ENCODE data around the gene GPC6.

The GPC6 gene

DNA sequence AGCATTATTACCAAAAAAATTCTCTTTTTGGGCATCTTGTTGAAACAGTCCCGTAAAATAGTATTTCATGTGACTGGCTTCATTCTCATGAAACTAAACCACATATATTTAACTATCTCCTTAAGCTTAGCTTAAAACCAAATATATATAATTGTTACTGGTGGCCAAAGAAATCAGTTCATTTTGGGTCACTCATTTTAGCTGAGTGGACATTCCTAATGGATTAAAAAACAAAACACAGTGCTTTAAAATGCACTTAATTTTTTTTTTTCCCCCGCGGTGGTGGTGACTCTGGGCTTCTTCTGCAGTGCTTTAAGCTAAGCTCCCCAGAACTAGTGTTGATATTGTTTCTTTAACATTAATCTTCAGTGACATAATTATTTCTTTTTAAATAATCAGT, 540.1 kb downstream of the GPC6 start:
- Histone ChIP-seq H3K4me3 (ENCODE audit: low read length) (no peak overlapping the region), H4K20me1 (ENCODE audit: insufficient read depth, low read length) (no peaks in the 10 kb centered on the region), H3K4me2 (ENCODE audit: low read depth, low read length) (no peak overlapping the region), H3K27ac (ENCODE audit: low read length) (no peak overlapping the region), H3K36me3 (replicated peaks; ENCODE audit: insufficient read depth, low read length) (no peaks in the 10 kb centered on the region), H3K9ac (ENCODE audit: low read length) (no peak overlapping the region), H2AFZ (ENCODE audit: low read length) (no peak overlapping the region), H3K9me3 (replicated peaks; ENCODE audit: insufficient read depth, low read length) (no peaks in the 10 kb centered on the region), H3F3A (ENCODE audit: insufficient read depth, low read length) (no peaks in the 10 kb centered on the region), H3K79me2 (ENCODE audit: low read length) (no peaks in the 10 kb centered on the region), H3K9me2 (replicated peaks; ENCODE audit: insufficient read depth, low read length) (no peaks in the 10 kb centered on the region), H3K27me3 (replicated peaks; ENCODE audit: insufficient read depth, low read length) (no peaks in the 10 kb centered on the region), H3K4me1 (ENCODE audit: low read length) (no peaks in the 10 kb centered on the region)
- TF ChIP-seq EZH2phosphoT487 (IDR thresholded peaks at IDR 0.05; ENCODE audit: low read length) = no peak
- TF ChIP-seq, protein P1, sequence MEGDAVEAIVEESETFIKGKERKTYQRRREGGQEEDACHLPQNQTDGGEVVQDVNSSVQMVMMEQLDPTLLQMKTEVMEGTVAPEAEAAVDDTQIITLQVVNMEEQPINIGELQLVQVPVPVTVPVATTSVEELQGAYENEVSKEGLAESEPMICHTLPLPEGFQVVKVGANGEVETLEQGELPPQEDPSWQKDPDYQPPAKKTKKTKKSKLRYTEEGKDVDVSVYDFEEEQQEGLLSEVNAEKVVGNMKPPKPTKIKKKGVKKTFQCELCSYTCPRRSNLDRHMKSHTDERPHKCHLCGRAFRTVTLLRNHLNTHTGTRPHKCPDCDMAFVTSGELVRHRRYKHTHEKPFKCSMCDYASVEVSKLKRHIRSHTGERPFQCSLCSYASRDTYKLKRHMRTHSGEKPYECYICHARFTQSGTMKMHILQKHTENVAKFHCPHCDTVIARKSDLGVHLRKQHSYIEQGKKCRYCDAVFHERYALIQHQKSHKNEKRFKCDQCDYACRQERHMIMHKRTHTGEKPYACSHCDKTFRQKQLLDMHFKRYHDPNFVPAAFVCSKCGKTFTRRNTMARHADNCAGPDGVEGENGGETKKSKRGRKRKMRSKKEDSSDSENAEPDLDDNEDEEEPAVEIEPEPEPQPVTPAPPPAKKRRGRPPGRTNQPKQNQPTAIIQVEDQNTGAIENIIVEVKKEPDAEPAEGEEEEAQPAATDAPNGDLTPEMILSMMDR (IDR thresholded peaks at IDR 0.05; ENCODE audit: low read length) = no peak
- TF ChIP-seq EZH2 (optimal IDR thresholded peaks at IDR 0.05; ENCODE audit: low read depth, low read length) = no peak
- no peak for DNase-seq

DNA sequence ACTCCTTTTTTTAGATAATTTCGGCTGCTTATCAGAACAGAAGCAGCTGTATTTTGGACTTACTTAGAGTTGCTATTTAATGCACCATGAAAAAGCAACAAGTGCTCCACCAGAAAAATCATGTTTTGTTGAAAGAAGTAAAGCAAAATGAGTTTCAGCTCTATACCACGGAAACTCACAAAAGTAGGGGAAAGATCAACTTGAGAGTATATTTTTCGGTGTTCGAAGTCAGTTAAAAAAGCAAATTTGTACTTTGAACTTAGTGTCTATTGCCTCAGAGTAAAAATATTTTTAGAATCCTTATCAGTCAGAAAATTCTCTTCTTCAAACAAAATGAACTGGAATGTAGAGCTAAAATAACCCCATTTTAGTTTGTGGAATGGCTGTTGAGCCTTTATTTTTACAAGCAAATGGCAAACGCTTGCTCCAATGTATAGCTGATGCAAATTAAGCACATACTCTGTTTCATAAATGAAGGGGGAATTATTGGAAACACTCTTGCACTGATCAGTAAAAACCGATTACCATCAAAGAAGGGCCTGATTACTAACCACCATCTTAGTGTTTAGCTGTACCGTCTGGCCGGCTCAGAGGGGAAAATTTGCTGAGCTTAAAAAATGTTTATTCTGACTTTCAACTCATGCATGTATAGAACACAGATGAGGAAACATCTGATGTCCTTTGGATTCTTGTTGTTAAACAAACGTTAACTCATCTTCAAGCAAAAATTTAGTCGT, 540.7 kb downstream of the GPC6 start:
- TF ChIP-seq, protein P1 (IDR thresholded peaks at IDR 0.05; ENCODE audit: low read length) = no peak
- TF ChIP-seq EZH2phosphoT487 (IDR thresholded peaks at IDR 0.05; ENCODE audit: low read length) = no peak
- no peak for TF ChIP-seq EZH2 (optimal IDR thresholded peaks at IDR 0.05; ENCODE audit: low read depth, low read length)
- H3K4me2 ChIP-seq (ENCODE audit: low read depth, low read length) = no peak overlapping the region
- no peaks in the 10 kb centered on the region for H3K9me3 ChIP-seq (replicated peaks; ENCODE audit: insufficient read depth, low read length)
- DNase-seq = no peak
- no peaks in the 10 kb centered on the region for H3K9me2 ChIP-seq (replicated peaks; ENCODE audit: insufficient read depth, low read length)
- H2AFZ ChIP-seq (ENCODE audit: low read length) = no peak overlapping the region
- no peak overlapping the region for H3K4me3 ChIP-seq (ENCODE audit: low read length)
- H3K4me1 ChIP-seq (ENCODE audit: low read length) = no peaks in the 10 kb centered on the region
- H3K9ac ChIP-seq (ENCODE audit: low read length) = no peak overlapping the region
- no peaks in the 10 kb centered on the region for H3F3A ChIP-seq (ENCODE audit: insufficient read depth, low read length)
- no peaks in the 10 kb centered on the region for H3K79me2 ChIP-seq (ENCODE audit: low read length)
- no peak overlapping the region for H3K27ac ChIP-seq (ENCODE audit: low read length)
- H4K20me1 ChIP-seq (ENCODE audit: insufficient read depth, low read length) = no peaks in the 10 kb centered on the region
- no peaks in the 10 kb centered on the region for H3K36me3 ChIP-seq (replicated peaks; ENCODE audit: insufficient read depth, low read length)
- H3K27me3 ChIP-seq (replicated peaks; ENCODE audit: insufficient read depth, low read length) = no peaks in the 10 kb centered on the region

GRCh38 chr13:93767917-93768409, 541.4 kb downstream of the GPC6 start:
- no peak overlapping the region for H2AFZ ChIP-seq (ENCODE audit: low read length)
- DNase-seq = no peak
- no peaks in the 10 kb centered on the region for H3K9me3 ChIP-seq (replicated peaks; ENCODE audit: insufficient read depth, low read length)
- H3K4me1 ChIP-seq (ENCODE audit: low read length) = no peaks in the 10 kb centered on the region
- no peaks in the 10 kb centered on the region for H4K20me1 ChIP-seq (ENCODE audit: insufficient read depth, low read length)
- no peak overlapping the region for H3K27ac ChIP-seq (ENCODE audit: low read length)
- H3K4me2 ChIP-seq (ENCODE audit: low read depth, low read length) = no peak overlapping the region
- no peaks in the 10 kb centered on the region for H3K27me3 ChIP-seq (replicated peaks; ENCODE audit: insufficient read depth, low read length)
- no peaks in the 10 kb centered on the region for H3K79me2 ChIP-seq (ENCODE audit: low read length)
- no peak overlapping the region for H3K4me3 ChIP-seq (ENCODE audit: low read length)
- H3K9ac ChIP-seq (ENCODE audit: low read length) = no peak overlapping the region
- TF ChIP-seq EZH2 (optimal IDR thresholded peaks at IDR 0.05; ENCODE audit: low read depth, low read length) (no peak), EZH2phosphoT487 (IDR thresholded peaks at IDR 0.05; ENCODE audit: low read length) (no peak)
- TF ChIP-seq, protein P1 (IDR thresholded peaks at IDR 0.05; ENCODE audit: low read length) = no peak
- H3K9me2 ChIP-seq (replicated peaks; ENCODE audit: insufficient read depth, low read length) = no peaks in the 10 kb centered on the region
- no peaks in the 10 kb centered on the region for H3F3A ChIP-seq (ENCODE audit: insufficient read depth, low read length)
- H3K36me3 ChIP-seq (replicated peaks; ENCODE audit: insufficient read depth, low read length) = no peaks in the 10 kb centered on the region
